ENCODE data around the gene THSD8. TPM values are rescaled to one million over a fixed set of nuclear protein-coding genes. Genes with fewer than 3 reads are reported as not detected.

THSD8 gene
- total RNA-seq, 1 experiment from 2014 or later: not detected

DNA sequence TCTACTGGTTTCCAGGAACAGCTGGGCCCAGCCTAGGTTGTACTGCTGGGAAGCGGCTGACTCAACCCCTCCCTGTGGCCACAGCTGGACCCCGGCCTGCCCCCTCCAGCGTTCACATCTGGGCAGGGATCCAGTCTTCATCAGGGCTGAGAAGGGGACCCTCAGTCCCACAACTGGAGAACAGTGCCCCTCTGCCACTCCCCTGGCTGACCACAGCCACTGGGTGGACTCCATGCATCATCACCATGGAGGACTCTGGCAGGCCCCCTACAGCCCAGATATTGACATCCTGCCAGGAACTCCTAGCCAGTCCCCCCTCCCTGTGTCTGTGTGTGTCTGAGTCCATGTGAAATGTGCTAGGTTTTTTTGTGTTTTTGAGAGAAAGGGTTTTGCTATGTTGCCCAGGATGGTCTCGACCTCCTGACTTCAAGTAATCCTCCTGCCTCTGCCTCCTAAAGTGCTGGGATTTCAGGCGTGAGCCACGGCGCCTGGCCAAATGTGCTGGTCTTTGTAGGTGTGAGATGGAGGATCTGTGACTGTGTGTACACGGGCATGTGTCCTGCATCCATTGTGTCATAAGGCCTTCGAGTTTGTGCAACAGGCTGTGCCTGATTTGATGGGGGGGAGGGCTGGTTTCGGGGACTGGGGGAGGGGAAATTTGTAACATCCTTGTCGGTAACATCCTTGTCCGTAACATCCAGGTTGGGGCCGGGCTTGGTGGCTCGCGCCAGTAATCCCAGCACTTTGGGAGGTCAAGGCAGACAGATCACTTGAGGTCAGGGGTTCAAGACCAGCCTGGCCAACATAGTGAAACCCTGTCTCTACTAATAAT is 22.5 kb upstream of the THSD8 start:
- DNase-seq (ENCODE audit: low read depth): peak; percentile 69

- no peak for DNase-seq (ENCODE audit: low read depth)
Measured at GRCh38 chr19:12782174-12782423, 19.8 kb upstream of the THSD8 start.

DNA sequence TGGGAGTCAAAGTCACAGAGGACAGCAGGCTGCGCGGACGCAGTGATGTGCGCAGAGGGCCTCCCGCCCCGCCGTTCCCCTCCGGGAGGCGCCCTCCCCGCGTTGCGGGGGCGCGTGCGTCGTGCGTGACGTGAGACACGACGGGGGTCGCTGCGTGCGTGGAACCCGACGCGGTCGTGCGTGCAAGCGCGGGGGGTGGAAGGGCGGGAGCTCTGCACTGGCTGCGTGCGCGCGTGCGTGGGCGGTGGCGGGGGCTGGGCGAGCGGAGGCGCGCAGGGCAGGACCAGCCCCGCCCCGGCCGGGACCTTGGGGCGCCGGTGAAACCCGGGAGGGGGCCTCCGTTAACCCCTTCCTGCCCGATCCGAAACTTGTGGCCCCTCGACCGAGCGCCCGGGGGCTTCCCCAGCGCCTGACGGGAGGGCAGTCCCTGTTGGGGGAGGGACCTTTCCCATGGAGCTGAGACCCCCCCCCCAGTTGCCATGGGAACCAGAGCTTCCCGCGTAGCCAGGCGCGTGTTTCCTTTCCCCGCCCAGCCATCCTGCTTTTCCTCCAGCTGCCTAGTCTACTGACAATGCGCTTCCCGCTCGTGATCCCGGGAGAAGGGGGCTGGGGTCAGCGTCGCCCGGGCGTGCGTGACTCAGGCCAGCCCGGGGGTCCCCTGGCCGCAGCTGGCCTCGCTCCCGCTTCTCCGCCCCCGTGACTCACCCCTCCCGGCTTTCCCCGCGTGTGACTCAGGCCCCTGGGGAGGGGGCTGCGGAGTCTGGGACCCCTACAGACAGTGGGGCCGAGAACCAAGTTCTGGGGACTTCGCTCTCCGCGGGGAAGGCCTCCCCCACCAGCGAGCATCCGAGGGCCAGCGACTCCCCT is 19.2 kb upstream of the THSD8 start:
- DNase-seq (ENCODE audit: low read depth): peak; percentile 77

DNA sequence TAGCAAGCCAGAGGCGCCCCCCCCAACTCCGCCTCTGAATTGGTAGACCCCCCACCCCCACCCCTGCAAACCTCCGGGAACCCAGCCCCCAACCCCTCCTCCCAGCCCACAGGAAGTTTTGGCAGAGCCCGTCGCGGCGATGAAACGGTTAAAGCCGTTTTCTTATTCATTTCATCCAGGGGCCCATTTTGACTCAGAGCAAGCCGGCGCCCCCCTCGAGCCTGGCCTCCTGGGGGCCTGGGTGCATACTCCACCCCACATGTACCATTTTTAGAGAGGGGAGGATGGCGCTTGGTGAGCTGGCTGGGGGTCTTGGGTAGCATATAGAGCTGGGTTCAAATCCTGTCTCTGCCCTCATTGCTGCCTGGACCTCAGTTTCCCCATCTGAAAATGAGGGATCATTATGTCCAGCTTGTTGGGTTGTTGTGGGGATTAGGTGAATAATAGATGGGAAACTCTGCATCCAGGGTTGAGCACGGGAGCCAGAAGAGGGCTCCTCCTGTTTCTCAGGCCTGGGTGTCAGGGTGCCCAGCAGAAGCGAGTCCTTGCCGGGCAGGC is 18.5 kb upstream of the THSD8 start:
- DNase-seq (ENCODE audit: low read depth): no peak

- DNase-seq (ENCODE audit: low read depth): no peak
Measured at GRCh38 chr19:12783849-12784393, 17.9 kb upstream of the THSD8 start.

GRCh38 chr19:12784394-12784870 is 17.4 kb upstream of the THSD8 start:
- no peak for DNase-seq (ENCODE audit: low read depth)

- no peak for DNase-seq (ENCODE audit: low read depth)
Measured at GRCh38 chr19:12784871-12785430, 16.9 kb upstream of the THSD8 start.

DNA sequence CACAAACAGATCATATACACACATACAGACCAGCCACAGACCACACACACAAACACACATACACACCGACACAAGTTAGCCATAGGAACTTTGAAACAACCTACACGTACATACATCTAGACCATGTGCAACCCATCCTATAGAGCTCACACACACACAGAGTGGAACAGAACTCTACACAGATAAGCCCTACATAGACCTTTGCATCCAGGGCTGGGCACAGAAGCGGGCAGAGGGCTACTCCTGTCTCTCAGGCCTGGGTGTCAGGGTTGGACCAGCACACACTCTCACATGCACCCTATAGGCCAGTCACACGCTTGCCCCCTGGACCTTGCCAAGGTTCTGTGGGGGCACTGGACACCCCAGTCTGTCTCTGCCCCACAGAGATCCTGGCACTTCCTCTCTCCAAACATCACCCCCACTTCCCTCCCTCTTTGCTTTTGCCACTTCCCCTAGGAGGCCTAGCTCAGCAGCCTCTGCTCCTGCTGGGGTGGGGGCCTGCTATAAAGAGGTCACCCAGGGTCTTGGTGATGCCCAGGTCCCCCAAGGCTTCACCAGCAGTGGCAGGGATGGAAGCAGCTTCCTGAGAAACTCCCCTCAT is 16.3 kb upstream of the THSD8 start:
- no peak for DNase-seq (ENCODE audit: low read depth)

DNA sequence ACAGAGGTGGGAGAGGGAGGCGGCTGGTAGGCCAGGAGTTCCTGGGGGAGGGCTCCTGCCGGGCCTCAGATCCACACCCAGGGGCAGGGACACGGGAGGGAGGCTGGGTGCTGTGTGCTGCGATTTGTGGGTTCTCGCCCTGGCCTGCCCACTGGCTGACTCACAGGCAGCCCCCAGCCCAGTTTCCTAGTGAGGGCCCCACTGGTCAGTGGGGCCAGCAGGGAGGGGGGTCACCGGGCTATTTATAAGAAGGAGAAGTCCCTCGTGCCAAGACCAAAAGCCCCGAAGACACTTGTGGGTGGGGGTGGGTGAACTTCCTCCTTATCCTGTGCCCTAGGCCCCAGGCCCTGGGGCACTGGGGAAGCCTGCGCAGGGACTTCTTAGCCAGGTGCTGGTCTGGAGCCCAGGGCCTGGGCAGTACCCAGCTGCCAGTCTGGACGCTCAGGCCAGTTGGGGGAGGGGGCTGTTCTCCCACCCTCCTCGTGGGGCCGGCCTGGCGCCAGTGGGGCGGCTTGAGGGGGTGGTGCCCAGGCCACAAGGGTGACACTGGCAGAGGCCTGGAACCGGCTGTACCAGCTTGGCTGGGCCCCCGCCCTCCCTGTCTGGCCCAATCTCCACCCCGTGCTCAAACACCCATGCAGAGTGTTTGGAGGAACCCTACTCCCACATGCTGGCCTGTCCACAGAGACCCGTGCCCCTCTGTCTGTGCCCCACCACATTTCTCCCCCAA is 15.6 kb upstream of the THSD8 start:
- no peak for DNase-seq (ENCODE audit: low read depth)

DNA sequence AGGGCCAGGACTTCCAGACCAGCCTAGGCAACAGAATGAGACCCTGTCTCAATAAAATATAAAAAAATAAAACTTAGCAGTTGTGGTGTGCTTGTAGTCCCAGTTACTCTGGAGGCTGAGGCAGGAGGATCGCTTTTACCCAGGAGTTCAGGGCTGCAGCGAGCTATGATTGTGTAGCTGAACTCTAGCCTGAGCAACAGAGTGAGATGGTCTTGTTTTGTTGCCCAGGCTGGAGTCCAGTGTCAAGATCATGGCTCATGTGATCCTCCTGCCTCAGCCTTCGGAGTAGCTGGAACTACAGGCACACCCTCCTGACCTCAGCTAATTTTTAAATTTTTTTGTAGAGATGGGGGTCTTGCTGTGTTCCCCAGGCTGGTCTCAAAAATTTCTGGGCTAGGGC is 14.9 kb upstream of the THSD8 start:
- no peak for DNase-seq (ENCODE audit: low read depth)

DNA sequence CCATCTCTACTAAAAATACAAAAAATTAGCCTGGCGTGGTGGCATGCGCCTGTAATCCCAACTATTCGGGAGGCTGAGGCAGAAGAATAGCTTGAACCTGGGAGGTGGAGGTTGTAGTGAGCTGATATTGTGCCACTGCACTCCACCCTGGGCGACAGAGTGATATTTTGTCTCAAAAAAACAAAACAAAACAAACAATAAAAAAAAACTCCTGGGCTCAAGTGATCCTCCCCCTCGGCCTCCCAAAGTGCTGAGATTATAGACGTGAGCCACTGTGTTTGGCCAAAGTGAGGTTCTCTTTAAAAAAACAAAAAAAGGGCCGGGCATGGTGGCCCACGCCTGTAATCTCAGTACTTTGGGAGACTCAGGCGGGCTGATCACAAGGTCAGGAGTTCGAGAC is 14.4 kb upstream of the THSD8 start:
- DNase-seq (ENCODE audit: low read depth): no peak

- no peak for DNase-seq (ENCODE audit: low read depth)
Measured at GRCh38 chr19:12788042-12788681, 13.7 kb upstream of the THSD8 start.

GRCh38 chr19:12788682-12789097 is 13.2 kb upstream of the THSD8 start:
- DNase-seq (ENCODE audit: low read depth): peak; percentile 80

- no peak for DNase-seq (ENCODE audit: low read depth)
Measured at GRCh38 chr19:12789098-12789903, 12.6 kb upstream of the THSD8 start.

DNA sequence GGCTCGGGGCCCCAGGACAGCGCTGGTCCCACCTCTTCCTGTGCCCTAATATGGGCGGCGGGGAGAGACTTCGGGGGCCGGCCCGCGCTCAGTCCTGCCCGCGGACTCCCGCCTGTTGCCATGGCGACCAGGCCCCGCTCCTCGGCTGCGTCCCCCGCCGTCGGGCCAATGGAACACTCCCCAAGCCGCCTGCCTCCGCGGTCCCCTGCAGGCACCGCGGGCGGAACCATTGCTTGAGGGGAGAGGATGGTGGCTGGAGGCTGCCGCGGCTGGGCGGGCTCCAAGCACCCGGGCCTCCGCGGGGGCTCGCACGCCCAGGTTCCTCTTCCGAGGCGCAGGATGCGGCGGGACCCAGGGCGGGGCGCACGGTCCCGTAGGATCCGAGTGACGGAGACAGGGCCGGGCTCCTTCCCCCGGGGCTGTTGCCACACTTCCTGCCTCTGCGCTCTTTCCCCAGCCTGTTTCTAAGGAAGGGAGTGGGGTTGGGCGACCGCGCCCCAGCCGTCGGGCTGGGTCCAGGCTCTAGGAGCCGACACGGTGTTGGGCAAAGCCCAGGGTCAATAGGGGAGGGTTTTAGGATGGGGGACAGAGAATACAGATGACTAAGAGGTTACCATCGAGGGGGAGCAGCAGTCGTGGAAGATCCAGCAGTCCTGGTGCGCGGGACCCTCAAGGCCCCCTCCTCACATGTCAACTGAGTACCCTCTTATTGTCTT is 11.8 kb upstream of the THSD8 start:
- peak; percentile 96 for DNase-seq (ENCODE audit: low read depth)

DNA sequence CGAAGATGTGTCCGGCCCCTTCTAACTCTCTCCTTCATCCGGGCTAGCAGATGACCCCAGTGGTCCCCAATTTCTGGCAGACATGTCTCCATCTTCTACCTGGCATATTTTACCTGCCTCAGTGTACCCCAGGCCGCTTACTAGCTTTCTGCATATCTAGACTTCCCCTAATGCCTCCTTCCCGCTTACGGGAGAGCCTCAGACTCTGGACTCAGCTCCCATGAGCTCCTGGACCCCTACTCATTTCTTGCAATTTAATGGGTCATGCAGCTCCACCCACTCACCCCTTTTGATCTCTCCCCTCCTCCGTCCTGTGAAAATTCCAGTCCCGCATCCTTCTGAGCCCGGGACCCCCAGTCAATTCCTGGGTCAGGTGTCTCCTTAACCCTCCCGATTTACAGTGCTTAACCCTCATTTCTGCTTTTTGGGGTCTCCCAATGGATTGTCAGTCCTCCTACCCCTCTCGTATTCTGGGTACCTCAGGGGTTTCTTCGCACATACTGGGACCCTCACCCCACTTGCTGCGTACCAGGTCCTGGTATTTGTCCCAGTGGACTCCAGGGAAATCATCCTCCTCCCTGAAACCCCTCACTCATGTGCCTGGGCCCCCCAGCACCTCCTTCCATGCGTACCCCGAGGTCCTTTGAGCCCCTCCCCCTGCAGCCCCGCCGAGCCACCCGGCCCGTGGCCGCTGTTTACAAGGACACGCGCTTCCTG is 11.1 kb upstream of the THSD8 start:
- no peak for DNase-seq (ENCODE audit: low read depth)

DNA sequence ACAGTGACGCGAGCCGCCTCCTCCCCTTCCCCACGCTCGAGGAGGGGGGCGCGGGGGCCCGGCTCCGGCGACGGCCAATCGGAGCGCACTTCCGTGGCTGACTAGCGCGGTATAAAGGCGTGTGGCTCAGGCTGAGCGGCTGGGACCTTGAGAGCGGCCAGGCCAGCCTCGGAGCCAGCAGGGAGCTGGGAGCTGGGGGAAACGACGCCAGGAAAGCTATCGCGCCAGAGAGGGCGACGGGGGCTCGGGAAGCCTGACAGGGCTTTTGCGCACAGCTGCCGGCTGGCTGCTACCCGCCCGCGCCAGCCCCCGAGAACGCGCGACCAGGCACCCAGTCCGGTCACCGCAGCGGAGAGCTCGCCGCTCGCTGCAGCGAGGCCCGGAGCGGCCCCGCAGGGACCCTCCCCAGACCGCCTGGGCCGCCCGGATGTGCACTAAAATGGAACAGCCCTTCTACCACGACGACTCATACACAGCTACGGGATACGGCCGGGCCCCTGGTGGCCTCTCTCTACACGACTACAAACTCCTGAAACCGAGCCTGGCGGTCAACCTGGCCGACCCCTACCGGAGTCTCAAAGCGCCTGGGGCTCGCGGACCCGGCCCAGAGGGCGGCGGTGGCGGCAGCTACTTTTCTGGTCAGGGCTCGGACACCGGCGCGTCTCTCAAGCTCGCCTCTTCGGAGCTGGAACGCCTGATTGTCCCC is 10.4 kb upstream of the THSD8 start, which contains the start of gene JUNB:
TSS of gene JUNB (plus strand) at position 142 of the 706 bp plus-strand sequence. CDS start at position 428, 286 bp downstream.
- DNase-seq (ENCODE audit: low read depth): peak; percentile 96

Data from M059J (cell line).